DND-41 (cell line): Measurements from ENCODE around the gene CEP41.
A peak's percentile ranks its signal among the peaks of the same experiment; 100 is the strongest.

ENCODE experiments used
- ATAC-seq: fragments of 200-7000 bp; cut with Tn5 transposase; 3 replicates; pipeline ENCODE4 v1.9.1; 2021; ENCODE audit warnings: low read depth; ENCODE audit not compliant: insufficient read depth
- DNase-seq: peaks from one replicate; pipeline ENCODE4 v3.0.0-alpha.2; 2020
- H2AFZ ChIP-seq: 2 replicates; pipeline ENCODE4 v1.6.0; 2012; ENCODE audit warnings: low read depth, low read length
- H3K27ac ChIP-seq: 2 replicates; pipeline ENCODE4 v1.5.1; 2012; ENCODE audit warnings: low read length, inconsistent platforms
- H3K27me3 ChIP-seq: fragments of 200-600 bp; sonication (generic); 2 replicates; pipeline ENCODE4 v1.6.0; 2012; ENCODE audit warnings: low read length, mild to moderate bottlenecking, inconsistent platforms; ENCODE audit not compliant: insufficient read depth, poor library complexity
- H3K36me3 ChIP-seq: 2 replicates; pipeline ENCODE4 v1.5.1; 2012; ENCODE audit warnings: low read length, inconsistent platforms; ENCODE audit not compliant: insufficient read depth
- H3K4me1 ChIP-seq: 2 replicates; pipeline ENCODE4 v1.5.1; 2012; ENCODE audit warnings: mild to moderate bottlenecking, low read length; ENCODE audit not compliant: insufficient read depth
- H3K4me2 ChIP-seq: 2 replicates; pipeline ENCODE4 v1.6.0; 2012; ENCODE audit warnings: mild to moderate bottlenecking, moderate library complexity, low read length, inconsistent platforms; ENCODE audit not compliant: insufficient read depth
- H3K4me3 ChIP-seq, 2 experiments: fragments of 200-600 bp in 1 of 2; shearing (Covaris generic) in 1 of 2; 2 replicates each; pipeline ENCODE4 v1.5.1; 2012 to 2016; ENCODE audit warnings: inconsistent platforms in 2 of 2, low read length in 2 of 2, mild to moderate bottlenecking in 2 of 2, low read depth in 1 of 2, moderate library complexity in 1 of 2
- H3K79me2 ChIP-seq: 2 replicates; pipeline ENCODE4 v1.6.0; 2012; ENCODE audit warnings: low read length, inconsistent platforms; ENCODE audit not compliant: insufficient read depth
- H3K9ac ChIP-seq: 2 replicates; pipeline ENCODE4 v1.6.0; 2012; ENCODE audit warnings: low read depth, mild to moderate bottlenecking, inconsistent platforms, low read length, moderate library complexity
- H3K9me3 ChIP-seq: 2 replicates; pipeline ENCODE4 v1.5.1; 2012; ENCODE audit warnings: low read length, moderate library complexity, mild to moderate bottlenecking, inconsistent platforms; ENCODE audit not compliant: insufficient read depth, severe bottlenecking
- H4K20me1 ChIP-seq: 2 replicates; pipeline ENCODE4 v1.6.0; 2012; ENCODE audit warnings: low read length; ENCODE audit not compliant: insufficient read depth
- CTCF ChIP-seq: IDR thresholded peaks from 2 replicates; pipeline ENCODE4 v1.5.1; 2012; ENCODE audit warnings: borderline replicate concordance, low read length, moderate library complexity, mild to moderate bottlenecking; ENCODE audit not compliant: poor library complexity, severe bottlenecking; ENCODE audit errors: extremely low read depth
- EZH2 ChIP-seq: IDR thresholded peaks from 3 replicates; pipeline ENCODE4 v1.6.1; 2012; ENCODE audit warnings: borderline replicate concordance, low read depth, mild to moderate bottlenecking, moderate library complexity, low read length, inconsistent platforms; ENCODE audit not compliant: severe bottlenecking

Gene CEP41

DNA sequence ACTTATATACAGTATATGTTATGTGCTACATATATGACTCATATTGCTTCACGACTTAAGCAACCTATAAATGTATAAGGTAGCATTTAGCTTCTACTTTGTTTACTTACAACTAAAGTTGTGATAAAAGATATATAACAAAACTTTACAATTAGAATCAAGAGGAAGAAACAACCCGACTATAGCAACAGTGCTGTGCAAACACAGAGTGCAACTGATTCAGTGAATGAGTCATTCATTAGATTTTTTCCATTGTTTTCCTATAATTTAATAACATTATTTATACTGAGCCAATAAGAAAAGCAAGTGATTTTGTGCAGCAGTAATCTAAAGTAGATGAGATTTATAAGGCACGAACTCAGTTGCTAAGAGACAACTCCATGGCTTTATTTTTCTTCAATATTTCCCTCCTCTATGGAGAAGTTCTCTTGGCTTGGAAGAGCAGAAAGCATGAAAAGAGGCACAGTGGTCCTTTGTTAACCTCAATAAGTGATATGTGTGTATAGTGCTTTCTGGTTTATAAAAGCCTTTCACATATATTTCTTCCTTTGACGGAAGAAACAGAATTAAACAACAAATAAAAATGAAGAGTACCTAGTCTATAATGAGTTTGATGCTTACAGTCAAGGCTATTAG is 19.8 kb downstream of the CEP41 start:
- Histone ChIP-seq H3K4me2 (no peak overlapping the region), H3K27ac (no peak overlapping the region), H3K4me1 (peaks cover 36% of the 10 kb centered on the region), H3K4me3 (no peak overlapping the region), H3K27me3 (no peaks in the 10 kb centered on the region), H4K20me1 (no peaks in the 10 kb centered on the region), H3K9ac (no peak overlapping the region), H3K79me2 (no peaks in the 10 kb centered on the region), H3K9me3 (no peaks in the 10 kb centered on the region), H2AFZ (no peak overlapping the region), H3K36me3 (no peaks in the 10 kb centered on the region; the same call in 1 of the 2 replicates)
- no peak for DNase-seq
- TF ChIP-seq CTCF = no peak
- no peak for TF ChIP-seq EZH2
- ATAC-seq = no peak

DNA sequence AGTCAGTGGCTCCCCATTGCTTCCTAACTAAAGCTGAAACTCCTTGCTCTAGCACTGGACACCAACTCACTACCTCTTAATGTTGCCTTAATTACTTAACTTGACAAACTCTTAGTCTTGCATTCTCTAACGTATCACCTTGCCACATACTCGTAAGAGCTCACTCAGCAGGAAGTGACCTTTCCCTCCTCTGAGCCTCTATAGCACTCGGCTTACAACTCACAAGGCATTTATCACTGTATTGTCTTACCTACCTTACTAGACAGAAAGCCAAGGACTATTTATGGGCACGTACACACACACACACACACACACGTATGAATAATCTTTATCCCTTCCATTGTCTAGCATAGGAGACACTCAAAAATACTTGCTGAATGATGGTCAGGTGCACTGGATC is 21.2 kb downstream of the CEP41 start:
- no peak for ATAC-seq
- Histone ChIP-seq H3K4me1 (peaks cover 50% of the 10 kb centered on the region), H4K20me1 (no peaks in the 10 kb centered on the region), H3K27me3 (no peaks in the 10 kb centered on the region), H3K9me3 (no peaks in the 10 kb centered on the region), H3K4me2 (no peak overlapping the region), H3K36me3 (no peaks in the 10 kb centered on the region; the same call in 1 of the 2 replicates), H3K9ac (no peak overlapping the region), H3K4me3 (no peak overlapping the region), H3K27ac (no peak overlapping the region), H3K79me2 (no peaks in the 10 kb centered on the region), H2AFZ (no peak overlapping the region)
- DNase-seq = no peak
- TF ChIP-seq EZH2 (no peak), CTCF (no peak)

DNA sequence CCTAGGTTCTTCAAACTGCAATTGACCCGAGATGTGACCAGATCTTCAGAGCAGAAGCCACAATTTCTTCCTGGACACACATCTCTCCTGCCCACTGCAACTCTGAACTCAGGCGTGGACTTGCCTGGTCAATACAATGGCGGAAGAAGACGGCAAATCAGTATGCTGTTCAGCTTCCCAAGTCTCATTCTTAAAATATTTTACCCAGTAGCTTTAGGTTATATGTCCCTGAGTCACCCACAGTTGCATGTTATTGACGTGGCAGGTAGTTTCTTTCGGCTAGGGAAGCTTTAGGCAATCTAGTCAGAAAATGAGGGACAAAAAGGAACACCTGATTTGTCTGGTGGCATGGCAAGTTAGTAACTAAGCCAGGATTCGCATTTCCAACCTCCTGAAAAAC is 22.5 kb downstream of the CEP41 start:
- TF ChIP-seq CTCF (no peak), EZH2 (no peak)
- H3K36me3 ChIP-seq = no peaks in the 10 kb centered on the region; the same call in 1 of the 2 replicates
- H3K4me2 ChIP-seq = no peak overlapping the region
- no peak overlapping the region for H3K9ac ChIP-seq
- H3K27me3 ChIP-seq = no peaks in the 10 kb centered on the region
- peaks cover 51% of the 10 kb centered on the region for H3K4me1 ChIP-seq
- H3K4me3 ChIP-seq = no peak overlapping the region
- no peak for DNase-seq
- no peaks in the 10 kb centered on the region for H3K9me3 ChIP-seq
- no peaks in the 10 kb centered on the region for H4K20me1 ChIP-seq
- peak overlapping the region; percentile 12; the same call in 1 of the 2 replicates for H2AFZ ChIP-seq
- H3K27ac ChIP-seq = peak overlapping the region; percentile 66
- no peak for ATAC-seq
- no peaks in the 10 kb centered on the region for H3K79me2 ChIP-seq
